ENCODE results near the gene USH2A.

DNA sequence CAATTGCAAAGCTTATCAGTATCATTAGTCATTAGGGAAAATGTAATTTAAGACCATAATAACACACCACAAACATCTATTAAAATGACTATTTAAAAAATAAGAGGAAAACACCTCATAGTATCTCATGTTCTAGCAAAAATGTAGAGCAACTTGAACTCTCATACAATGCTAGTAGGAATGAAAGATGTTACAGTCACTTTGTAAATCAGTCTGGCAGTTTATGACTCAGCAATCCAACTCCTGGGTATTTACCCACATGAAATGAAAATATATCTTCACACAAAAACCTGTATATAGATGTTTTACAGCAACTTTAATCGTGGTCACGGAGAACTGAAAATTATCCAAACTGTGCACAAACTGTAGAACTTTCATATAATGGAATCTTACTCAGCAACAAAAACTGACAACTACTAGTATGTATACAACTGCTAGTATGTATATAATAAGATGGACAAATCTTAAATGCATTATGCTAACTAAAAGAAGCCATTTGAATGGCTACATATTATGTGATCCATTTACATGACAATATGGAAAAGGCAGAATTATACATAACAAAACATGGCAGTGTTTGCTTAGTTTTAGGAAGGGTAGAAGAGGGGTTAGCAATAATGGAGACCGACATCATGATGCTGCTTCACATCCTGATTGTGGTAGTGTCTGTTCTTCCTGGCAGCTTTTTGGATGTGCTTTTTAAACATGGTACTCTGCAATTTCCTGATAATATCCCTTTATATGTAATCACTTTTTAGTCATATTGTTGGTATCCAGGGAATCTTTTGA, 589.1 kb downstream of the USH2A start:
- TF ChIP-seq CTCF (IDR thresholded peaks at IDR 0.05; ENCODE audit: borderline replicate concordance, extremely low read depth, low read length, poor library complexity, severe bottlenecking): no peak
- TF ChIP-seq EZH2 (IDR thresholded peaks at IDR 0.05; ENCODE audit: borderline replicate concordance, low read depth, low read length, severe bottlenecking): no peak

Measured in DND-41 (cell line).